ENCODE measurements around the gene PIP4P1. TPM values are rescaled to one million over a fixed set of nuclear protein-coding genes. Genes with fewer than 3 reads are reported as not detected.

The PIP4P1 gene
- total and polyA plus RNA-seq, 9 of the 15 experiments (the other 6 are each of a cell fraction or from before 2014, with no cell fraction given), result 5.3 to 20.9 (median 10.7) TPM

GRCh38 chr14:20469242-20469889 lies 8.1 kb upstream of the PIP4P1 start, which contains the start of gene PNP (continued):
- TF ChIP-seq TOE1 (IDR thresholded peaks at IDR 0.05; ENCODE audit: borderline replicate concordance) (no peak), TOE1 (CRISPR knock-in tag; IDR thresholded peaks at IDR 0.05; ENCODE audit: borderline replicate concordance, low read depth) (no peak), NFRKB (IDR thresholded peaks at IDR 0.05; ENCODE audit: low read depth) (0 out of 2 replicates have a peak, but pooled peaks have one; percentile 49), TAF7 (tag; IDR thresholded peaks at IDR 0.05) (peak; percentile 56; the same call in 1 of the 2 replicates), ZNF707 (CRISPR knock-in tag; conservative IDR thresholded peaks at IDR 0.05) (no peak), GATAD2B (IDR thresholded peaks at IDR 0.05; ENCODE audit: borderline replicate concordance) (no peak), BACH1 (tag; IDR thresholded peaks at IDR 0.05) (no peak), LARP7 (IDR thresholded peaks at IDR 0.05) (0 out of 2 replicates have a peak, but pooled peaks have one; percentile 69), ARID4B (CRISPR knock-in tag; IDR thresholded peaks at IDR 0.05) (peak; percentile 79), HOMEZ (CRISPR knock-in tag; IDR thresholded peaks at IDR 0.05) (no peak), SMAD1 (IDR thresholded peaks at IDR 0.05; ENCODE audit: low read depth, low read length, partially characterized antibody) (peak; percentile 53), EP400 (IDR thresholded peaks at IDR 0.05) (peak; percentile 87), NELFE (IDR thresholded peaks at IDR 0.05; ENCODE audit: insufficient read depth, insufficient read length) (peak; percentile 68), POLR2H (tag; IDR thresholded peaks at IDR 0.05; ENCODE audit: low read depth) (peak; percentile 92), ILF3 (IDR thresholded peaks at IDR 0.05; ENCODE audit: borderline replicate concordance) (no peak), TEAD1 (CRISPR knock-in tag; IDR thresholded peaks at IDR 0.05) (peak in 1 of 2 experiments; percentile 23; a peak in 1 of 4 replicates), HMGN3 (IDR thresholded peaks at IDR 0.05; ENCODE audit: borderline replicate concordance, extremely low read depth, insufficient read length, low read depth, low read length) (peak; percentile 22), DPF2 (IDR thresholded peaks at IDR 0.05) (no peak), NKRF (IDR thresholded peaks at IDR 0.05; ENCODE audit: borderline replicate concordance) (peak; percentile 72; the same call in 1 of the 2 replicates)
